NCI-H128 (cell line): Measurements from ENCODE around the gene RYR2.

Experiments
- DNase-seq: peaks from one replicate; lab custom pipeline; 2025; ENCODE audit not compliant: unreplicated experiment; lab: John Stamatoyannopoulos, UW

Gene RYR2

DNA sequence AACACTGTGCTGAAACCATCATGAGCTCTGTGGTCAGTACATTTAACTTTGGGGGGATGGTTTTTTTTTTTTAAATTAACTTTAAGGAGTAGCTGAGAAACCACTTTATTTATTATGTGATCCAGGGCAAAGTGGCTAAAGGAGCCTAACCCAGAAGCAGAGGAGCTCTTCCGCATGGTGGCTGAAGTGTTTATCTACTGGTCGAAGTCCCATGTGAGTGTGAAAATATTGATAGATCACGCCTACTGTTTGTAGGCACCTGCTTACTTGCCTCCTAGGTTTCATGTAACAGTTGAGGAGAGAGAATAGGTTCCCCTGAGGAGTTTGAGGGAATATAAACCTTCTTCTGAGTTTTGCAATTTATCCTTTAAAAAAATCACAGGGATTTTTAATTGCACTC is 667.4 kb downstream of the RYR2 start:
- no peak for DNase-seq

DNA sequence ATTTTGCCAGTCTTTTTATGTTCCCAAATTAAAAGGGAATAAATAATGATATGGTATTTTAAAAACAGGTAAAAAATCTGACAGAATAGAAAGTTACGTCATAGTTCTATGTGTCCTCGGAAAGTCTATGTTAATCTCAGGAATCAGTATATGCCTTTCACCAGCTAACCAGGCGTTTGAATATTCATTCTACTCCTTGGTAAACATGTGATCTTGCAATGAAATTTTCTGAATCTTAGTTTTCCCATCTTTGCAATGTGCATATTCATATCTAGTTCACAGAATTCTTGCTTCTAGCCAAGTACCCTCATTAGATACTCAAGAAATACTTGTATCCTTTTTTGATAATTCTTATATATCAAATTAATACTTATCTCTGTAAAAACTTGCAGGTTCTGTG is 669.3 kb downstream of the RYR2 start:
- DNase-seq = no peak

DNA sequence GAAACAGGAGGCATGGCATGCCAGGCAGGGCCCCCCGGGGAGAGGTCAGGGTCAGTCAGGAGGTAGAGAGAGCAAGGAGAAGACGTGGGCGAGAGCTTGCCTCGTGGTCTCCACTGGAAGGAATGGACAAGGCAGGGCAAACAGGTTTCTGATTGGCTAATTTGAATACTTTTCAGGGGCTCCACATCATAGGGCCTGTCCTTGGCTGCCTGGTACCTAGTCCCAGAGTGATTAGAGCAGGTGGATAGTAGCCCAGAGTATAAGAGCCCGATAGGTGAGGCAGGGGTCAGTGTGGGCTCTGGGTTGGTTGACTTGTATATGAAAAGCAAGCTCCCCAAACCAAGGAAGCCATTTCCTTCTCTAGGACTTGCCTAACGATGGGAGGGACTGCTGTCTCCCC is 670.1 kb downstream of the RYR2 start:
- no peak for DNase-seq

DNA sequence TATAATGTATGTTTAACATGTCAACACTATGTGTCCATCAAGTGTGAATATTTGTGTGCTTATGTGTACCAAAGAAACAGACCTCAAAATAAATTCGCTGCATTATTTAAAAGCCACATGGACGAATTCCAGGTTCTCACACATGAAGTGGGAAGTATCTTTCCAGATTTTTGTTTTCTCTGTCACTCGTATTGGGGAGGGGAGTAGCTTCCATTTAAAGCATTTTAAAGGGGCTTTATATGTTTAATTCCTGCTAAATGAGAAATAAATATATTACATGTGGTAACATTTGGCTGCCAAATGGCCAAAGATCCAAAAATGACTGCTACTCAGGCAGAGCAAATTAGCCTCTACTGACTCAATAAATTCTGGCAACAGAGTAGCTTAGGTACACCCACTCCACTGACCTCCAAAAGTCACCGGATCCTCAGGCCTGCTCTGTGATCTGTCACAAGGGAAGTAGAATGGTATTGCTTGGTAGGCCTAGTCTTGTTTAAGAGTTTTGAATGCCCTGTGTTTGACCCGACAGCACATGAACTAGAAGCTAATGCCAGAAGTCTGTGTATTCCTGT is 670.7 kb downstream of the RYR2 start:
- no peak for DNase-seq

DNA sequence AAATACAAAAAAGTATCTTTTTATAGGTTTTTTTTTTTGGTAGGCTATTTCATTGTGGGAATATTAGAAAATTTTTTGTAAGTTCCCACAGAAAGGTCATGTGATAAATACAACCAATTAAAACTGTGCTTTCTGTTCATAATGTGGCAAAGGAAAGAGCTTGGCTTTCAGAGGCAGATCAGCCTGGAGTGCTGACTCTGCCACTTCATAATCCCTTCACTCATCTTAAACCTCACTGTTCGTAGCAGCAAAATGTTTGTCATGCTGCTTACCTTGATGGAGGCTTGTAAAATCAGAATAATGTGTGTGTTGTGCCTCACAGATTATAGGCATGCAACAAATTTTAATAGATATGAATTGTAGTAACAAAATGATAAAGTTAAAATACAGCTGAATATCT is 671.9 kb downstream of the RYR2 start:
- DNase-seq = no peak

DNA sequence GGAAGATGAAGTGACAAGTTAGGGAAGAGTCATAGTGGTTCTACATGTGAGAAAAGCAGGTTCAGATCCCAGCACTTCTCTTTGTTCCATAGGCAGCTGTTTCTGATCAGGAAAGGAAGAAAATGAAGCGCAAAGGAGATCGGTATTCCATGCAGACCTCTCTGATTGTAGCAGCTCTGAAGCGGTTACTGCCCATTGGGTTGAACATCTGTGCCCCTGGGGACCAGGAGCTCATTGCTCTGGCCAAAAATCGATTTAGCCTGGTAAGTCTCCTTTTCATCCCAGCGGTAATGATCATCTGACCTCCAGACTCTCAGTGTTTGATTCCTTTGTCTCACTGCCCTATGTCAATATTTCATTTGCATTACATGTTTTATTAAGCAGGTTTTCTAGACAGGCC is 675.1 kb downstream of the RYR2 start:
- DNase-seq = no peak

DNA sequence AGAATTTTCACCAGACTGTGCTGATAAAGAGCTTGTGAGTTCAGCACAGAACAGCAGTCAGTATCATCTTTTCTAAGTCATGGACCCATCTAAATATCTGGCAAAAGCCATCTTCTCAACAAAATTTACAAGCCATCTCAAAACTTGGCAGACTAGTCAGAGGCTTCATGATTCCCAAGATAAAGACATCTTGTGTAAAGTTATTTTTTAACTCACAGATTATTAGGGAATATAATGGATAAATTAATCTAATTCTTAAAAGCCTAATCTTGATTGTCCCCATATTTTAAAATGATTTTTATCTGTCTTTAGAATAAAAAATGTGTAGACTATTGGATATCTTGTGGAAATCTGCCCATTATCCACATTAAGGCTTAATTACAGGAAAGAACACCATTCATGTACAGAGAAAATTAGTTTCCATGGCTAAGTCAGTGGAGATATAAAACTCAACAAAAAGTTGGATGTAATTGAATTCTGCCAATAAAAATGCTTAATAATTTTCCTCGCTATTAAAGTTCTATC is 688.9 kb downstream of the RYR2 start:
- DNase-seq = no peak

DNA sequence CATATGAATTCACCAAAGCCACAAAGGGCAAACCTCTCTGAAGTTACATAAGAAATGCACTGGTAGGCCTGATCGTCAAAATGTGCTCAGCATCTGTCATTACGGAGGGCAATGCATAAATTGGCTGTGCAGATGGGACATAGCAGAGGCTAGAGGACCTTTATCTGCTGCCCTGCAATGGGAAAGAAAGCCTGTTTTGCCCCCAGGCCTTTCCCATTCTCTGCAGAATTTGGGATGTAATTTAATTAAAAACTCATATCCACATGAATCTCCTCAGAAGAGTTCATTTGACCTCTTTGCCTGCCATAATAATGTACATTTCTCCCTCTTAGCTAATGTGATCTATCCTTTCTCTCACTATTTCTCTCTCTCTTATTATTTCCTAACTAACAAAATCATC is 690.7 kb downstream of the RYR2 start:
- DNase-seq = no peak

DNA sequence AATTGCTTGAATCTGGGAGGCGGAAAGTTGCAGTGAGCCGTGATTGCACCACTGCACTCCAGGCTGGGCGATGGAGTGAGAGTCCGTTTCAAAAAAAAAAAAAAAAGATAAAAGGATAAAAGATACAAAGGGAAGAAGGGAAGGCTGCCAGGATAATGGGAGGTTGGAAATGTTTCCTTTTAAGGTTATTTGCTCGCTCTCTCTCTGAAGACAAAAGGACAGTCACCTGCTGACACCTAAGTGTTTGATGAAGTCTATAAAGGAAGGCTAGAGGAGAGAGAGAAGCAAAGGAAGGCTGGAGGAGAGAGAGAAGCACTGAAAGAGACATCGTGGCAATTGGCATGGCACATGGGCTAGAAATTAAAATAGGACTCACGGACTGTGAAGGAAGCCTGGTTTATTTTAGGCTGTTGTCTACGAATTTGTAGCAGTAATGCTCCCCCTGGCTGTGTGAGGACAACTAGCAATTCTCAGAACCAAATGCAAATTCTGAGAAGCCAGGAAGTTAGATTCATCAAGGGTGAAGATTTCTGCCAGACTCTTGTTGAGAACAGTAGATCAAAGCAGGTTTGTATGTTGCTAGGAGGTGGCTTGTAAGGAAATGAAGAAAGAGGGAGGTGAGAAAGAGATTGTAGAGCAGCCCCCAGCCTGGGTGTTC is 694.5 kb downstream of the RYR2 start:
- no peak for DNase-seq

DNA sequence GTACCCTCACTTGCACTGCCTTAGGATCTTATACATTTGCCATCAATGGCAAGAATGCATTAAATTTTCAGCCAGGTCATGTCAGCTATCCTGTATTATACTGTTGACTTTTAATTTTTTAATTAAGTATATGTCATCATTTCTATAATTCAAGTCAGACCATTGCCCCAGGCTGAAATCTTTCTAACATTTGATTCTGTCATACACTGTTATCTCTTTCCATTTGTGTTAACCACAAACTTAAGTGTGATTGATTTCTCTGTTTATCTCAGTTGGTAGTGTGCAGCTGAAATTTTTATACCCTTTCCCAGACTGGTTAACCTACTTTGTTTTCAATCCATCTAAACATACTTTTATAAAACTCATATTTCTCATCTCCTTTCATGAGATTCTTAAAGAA is 695.5 kb downstream of the RYR2 start:
- DNase-seq = no peak

DNA sequence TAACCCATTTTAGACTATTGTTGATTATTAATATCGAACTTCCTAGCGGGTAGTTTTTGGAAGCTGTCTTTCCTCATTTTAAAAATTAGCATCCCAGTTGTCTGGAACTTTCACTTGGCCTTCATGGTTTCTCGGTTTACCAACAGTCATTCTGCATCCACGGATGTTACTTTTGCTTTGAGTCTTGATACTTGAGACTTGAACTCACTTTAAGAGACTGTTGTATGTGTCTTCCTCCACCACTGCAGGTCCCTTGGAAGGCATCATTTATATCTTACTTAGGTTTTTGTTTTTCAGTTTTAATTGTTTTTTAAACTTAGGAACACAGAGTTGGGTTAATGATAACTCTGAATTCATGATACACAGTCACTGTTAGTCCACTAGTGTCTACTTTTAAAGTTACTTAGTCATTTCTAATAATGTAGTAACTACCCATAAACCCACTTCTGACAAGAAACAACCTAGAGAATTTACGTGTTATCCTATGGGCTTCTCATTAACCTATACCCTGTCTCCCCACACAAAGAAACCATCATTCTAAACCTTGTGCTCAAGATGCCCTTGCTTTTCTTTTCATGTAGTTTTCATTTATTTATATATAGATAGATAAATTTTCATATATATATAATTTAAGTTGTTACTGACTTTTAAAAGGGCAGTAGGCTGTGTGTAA is 696.1 kb downstream of the RYR2 start:
- DNase-seq = no peak

DNA sequence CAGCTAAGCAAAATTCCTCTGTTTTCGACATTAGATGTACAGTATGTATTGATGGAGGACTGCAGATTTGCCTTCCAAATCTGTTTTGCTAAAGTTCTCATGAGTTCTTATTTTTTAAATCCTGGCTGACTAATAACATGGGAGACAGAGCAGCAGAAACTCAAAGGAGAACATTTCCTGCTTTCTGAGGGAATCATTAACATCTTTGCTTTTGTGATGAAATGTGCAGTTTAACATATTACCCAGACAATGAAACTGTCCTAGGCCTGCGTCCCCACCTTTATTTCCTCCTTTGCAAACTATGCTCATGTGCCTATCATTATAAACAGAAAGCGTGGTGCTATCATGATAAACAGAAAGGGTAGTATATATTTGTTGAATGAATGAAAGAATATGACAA is 698.9 kb downstream of the RYR2 start:
- no peak for DNase-seq

DNA sequence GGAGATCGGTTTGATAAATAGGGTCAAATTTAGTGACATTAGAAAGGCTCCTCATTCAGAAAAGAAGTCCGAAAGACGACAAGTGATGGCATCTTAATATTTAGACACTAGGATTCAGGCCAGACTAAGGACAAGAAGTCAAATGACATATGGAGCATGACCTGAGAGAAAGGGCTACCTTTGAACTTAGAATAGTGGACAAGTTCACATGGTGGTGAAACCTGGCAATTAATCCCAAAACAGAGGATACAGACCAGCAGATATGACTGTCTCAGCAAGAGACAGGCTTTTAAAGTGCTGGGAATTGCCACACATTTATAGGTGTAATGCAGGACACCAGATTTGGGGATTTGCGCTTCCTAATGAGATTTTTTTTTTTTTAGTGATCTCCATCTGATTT is 703.6 kb downstream of the RYR2 start:
- no peak for DNase-seq

DNA sequence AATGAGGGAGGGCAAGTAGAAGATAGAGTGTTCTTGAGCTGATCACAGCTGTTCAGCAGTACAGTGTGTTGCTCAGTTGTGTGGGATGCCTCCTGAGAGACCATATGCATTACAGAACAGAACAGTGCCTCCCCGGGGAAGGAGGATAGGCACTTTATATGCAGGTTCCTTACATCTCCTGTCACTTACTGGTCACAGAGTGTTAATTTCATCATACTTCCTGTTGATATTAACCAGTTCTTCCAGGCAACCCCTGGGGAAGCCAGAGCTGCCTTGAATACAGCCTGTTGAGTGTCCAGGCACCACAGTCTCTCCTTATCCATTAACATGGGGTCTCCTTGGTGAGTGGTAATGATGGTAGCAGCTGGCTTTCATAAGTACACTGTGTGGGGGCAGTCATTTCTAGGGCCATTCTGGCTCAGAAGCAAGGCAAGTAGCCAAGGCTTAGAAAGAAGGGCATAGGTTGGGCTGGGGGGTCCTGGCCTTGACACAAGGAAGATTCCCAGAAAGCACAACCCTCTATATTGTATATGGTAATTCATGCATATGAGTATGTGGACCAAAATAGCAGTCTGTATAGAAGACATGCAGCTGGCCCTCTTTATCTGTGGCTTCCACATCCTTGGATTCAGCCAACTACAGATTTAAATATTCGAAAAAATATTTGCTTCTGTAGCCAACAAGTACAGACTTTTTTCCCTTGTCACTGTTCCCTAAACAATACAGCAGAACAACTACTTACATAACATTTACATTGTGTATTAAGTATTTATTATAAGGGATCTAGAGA is 706.4 kb downstream of the RYR2 start:
- no peak for DNase-seq

DNA sequence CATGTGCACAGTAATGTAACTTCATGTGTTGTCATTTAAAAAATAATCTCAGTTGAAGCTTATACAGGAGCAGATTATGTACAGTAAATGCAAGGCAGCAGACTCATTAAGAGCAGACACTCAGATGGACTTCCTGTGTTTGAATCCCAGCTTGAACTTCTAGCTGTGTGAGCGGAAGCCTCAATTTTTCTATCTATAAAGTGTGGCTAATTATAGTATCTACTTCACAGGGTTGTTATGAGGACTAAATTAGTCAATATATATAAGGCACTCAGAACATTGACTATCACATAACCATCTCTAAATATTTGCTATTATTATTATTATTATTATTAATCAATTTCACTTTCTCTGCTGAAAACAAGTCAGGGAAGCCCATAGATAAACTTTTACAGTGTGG is 707.1 kb downstream of the RYR2 start:
- DNase-seq = no peak

DNA sequence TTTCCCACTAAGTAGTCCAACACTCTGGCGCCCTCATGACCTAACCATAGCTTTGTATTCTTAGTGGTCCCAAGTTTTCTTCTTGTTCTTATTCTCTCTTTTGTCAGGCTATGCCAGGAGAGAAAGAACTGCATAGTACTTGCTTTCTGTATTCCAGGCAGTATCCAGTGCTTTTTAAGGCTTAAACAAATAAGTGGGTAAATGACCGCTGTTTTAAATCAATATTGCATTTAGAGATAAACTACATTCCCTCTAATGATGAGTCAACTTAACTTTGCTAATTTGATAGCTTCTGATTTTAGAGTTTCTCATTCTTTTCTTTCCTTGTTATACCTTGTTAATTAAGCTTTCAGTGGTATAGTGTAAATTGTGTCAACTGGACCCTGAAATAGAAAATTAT is 709.1 kb downstream of the RYR2 start:
- DNase-seq = no peak

DNA sequence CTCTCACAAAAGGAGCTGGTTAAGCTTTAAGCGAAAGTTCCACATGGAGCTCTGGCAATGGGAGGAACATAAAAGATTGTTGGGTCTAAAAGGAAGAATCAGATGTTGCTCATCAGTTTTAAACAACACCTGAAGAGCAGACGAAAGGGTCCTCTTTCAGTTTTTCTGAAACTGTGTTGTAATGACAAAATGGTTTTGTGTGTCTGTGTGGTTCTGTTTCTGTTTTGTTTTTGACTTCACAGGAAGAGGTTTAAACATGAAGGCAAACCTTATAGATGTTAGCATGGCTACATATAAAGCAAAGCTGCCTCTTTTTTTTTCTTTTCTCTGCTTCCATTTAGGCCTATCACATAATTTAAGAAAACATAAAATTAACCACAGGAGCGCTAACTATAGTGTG is 712.6 kb downstream of the RYR2 start:
- DNase-seq = no peak

DNA sequence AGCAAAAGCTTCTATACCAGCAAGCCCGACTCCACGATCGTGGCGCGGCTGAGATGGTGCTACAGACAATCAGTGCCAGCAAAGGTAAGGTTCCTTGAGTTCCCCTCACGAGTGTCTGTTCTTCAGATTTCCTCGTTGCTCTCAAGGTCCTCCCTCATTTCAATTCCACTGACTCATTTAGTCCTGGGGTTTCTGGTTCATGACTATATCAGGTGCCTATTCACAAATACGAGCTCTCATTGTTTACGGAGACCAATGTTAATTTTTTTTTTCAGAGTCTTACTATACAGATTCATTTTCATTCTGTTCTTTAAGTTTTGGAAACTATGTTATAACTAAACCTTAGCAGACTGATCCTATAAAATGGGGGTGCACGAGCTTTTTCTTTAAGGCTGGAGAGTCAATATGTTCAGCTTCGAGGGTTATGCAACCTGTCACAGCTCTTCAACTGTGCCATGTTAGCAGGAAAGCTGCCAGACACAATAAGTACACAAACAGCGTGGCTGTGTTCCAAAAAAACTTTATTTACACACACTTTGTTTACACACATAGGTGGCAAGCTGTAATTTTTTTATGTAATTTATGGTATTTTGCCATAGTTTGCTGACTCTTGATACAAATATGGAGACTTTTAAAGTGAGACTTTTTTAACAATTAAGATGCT is 714.5 kb downstream of the RYR2 start:
- DNase-seq = no peak

DNA sequence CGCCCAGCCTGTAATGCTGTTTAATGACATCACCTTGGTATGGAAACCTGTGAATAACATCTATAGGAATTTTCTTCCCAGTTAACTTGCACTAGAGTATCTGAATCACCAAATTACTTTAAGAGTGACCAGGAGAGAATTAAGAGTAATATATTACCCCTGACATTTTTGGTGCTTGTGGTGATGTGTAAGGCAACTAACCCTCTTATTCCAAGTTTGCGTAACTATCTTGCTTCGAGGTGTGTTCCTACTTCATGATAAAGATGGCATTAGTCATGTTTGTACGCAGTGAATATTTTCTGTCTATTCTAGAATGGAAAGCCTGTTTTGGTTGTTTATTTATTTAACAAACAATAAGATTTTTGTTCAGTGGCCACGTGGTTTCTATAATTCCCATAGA is 717.4 kb downstream of the RYR2 start:
- DNase-seq = no peak

DNA sequence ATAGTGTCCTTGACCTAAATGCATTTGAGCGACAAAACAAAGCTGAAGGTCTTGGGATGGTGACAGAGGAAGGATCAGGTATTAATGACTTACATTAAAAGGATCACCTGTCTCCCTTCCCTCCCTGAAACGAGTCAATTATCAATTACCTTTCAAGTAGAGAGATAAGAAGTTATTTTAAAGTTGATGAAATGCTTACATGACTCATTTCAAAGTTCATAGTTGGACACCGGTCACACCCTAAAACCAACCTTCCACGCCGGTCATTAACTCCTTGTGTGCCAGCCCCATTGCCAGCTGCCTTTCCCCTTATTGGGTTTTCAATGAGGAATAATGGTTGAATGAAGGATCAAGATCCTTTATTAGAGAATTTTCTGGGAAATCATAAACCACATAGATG is 719.0 kb downstream of the RYR2 start:
- DNase-seq = no peak

DNA sequence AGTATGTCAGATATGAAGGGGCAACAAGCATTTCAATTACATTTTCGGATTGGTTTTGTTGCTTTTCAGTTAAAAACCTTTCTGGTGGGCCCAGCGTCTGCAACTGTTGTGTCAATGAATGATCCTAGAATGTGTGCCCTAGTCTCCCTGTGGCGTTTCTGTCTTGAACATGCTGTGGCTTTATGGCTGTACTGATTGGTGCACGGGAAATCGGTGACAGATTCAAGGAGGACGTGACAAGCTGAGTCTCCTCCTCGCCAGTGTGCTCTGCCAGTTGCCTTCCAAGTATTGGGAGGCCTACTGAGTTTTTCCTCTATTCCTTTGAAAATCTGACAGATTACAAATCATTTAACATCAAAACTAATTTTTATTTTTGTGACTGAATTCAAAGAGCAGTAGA is 721.2 kb downstream of the RYR2 start:
- no peak for DNase-seq
